Measurements from ENCODE around the gene COL25A1.

COL25A1 gene

GRCh38 chr4:109051054-109051453, 251.4 kb downstream of the COL25A1 start:
- DNase-seq (ENCODE audit: low read depth): no peak
- no peak overlapping the region for H3K4me3 ChIP-seq (ENCODE audit: low read depth, low read length)
- TF ChIP-seq POLR2A (IDR thresholded peaks at IDR 0.05; ENCODE audit: extremely low read depth, insufficient read length): no peak
- TF ChIP-seq, protein P1, sequence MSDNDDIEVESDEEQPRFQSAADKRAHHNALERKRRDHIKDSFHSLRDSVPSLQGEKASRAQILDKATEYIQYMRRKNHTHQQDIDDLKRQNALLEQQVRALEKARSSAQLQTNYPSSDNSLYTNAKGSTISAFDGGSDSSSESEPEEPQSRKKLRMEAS (IDR thresholded peaks at IDR 0.05; ENCODE audit: low read depth, low read length): no peak
- no peak for TF ChIP-seq MYC (IDR thresholded peaks at IDR 0.05; ENCODE audit: low read depth, low read length)

- no peak for DNase-seq (ENCODE audit: low read depth)
- TF ChIP-seq, protein P2, sequence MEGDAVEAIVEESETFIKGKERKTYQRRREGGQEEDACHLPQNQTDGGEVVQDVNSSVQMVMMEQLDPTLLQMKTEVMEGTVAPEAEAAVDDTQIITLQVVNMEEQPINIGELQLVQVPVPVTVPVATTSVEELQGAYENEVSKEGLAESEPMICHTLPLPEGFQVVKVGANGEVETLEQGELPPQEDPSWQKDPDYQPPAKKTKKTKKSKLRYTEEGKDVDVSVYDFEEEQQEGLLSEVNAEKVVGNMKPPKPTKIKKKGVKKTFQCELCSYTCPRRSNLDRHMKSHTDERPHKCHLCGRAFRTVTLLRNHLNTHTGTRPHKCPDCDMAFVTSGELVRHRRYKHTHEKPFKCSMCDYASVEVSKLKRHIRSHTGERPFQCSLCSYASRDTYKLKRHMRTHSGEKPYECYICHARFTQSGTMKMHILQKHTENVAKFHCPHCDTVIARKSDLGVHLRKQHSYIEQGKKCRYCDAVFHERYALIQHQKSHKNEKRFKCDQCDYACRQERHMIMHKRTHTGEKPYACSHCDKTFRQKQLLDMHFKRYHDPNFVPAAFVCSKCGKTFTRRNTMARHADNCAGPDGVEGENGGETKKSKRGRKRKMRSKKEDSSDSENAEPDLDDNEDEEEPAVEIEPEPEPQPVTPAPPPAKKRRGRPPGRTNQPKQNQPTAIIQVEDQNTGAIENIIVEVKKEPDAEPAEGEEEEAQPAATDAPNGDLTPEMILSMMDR (IDR thresholded peaks at IDR 0.05; ENCODE audit: low read depth, low read length): no peak
- TF ChIP-seq POLR2A (IDR thresholded peaks at IDR 0.05; ENCODE audit: extremely low read depth, insufficient read length) (no peak), MYC (IDR thresholded peaks at IDR 0.05; ENCODE audit: low read depth, low read length) (no peak)
- TF ChIP-seq, protein P1 (IDR thresholded peaks at IDR 0.05; ENCODE audit: low read depth, low read length): no peak
- no peak overlapping the region for H3K4me3 ChIP-seq (ENCODE audit: low read depth, low read length)
Observed at GRCh38 chr4:109049926-109050325, 252.5 kb downstream of the COL25A1 start.

DNA sequence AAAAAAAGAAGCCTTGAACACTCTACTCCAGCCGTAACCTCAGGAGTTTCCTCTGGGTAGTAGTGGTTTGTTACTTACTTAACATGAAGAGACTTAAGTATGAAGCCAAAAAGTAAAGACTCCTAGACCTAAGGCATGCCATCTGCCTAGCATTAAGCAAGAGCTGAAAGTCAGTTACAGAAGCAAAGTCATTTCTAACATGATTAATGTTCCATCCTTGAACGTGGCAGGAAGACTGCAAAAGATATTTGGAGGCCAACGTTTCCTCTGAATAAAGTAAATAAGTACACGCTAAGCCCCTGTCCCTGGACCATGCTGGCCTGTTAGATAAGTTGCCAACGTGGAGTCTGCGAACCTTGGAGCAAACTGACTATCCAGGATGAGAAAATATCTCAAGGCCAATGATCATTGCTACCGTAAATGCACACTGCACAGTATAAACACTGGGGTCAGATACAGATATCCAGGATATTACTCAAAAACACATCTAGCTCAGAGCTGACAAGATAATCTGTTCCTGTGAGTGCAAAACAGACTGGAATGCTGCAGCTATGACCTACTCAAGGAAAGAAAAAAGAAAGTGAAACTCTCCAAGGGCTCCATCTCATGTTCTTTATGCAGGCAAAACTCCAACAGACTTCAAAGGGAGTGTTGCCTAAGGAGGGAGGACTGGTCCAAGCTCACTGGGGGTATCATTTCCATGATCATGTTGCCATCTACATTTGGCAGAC, 255.8 kb downstream of the COL25A1 start:
- no peak overlapping the region for H3K4me3 ChIP-seq (ENCODE audit: low read depth, low read length)
- DNase-seq (ENCODE audit: low read depth): no peak
- TF ChIP-seq, protein P2 (IDR thresholded peaks at IDR 0.05; ENCODE audit: low read depth, low read length): no peak

DNA sequence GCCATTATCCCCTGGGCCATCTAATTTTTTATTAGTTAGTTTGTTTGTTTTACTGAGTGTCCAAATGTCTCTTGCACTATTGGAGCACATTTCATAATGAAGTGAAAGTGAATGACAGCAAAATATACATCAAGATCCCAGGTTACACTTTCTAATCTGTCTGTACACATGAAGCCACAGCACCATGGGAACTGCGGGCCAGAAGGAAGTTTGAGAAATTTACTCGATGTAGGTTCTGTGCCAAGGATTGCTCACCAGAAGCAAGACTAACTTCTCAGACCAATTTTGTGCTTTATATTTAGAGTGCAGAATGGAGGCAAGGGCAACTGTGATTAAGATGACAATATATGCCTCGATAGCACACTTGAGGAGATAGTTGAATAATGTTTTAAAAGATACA, 258.0 kb downstream of the COL25A1 start:
- no peak overlapping the region for H3K4me3 ChIP-seq (ENCODE audit: low read depth, low read length)
- no peak for DNase-seq (ENCODE audit: low read depth)
- no peak for TF ChIP-seq MYC (IDR thresholded peaks at IDR 0.05; ENCODE audit: low read depth, low read length)
- TF ChIP-seq, protein P1 (IDR thresholded peaks at IDR 0.05; ENCODE audit: low read depth, low read length): no peak
- TF ChIP-seq POLR2A (IDR thresholded peaks at IDR 0.05; ENCODE audit: extremely low read depth, insufficient read length): no peak
- TF ChIP-seq, protein P2 (IDR thresholded peaks at IDR 0.05; ENCODE audit: low read depth, low read length): no peak

- TF ChIP-seq, protein P2 (IDR thresholded peaks at IDR 0.05; ENCODE audit: low read depth, low read length): no peak
- TF ChIP-seq MYC (IDR thresholded peaks at IDR 0.05; ENCODE audit: low read depth, low read length): no peak
- TF ChIP-seq, protein P1 (IDR thresholded peaks at IDR 0.05; ENCODE audit: low read depth, low read length): no peak
- TF ChIP-seq POLR2A (IDR thresholded peaks at IDR 0.05; ENCODE audit: extremely low read depth, insufficient read length): no peak
- no peak for DNase-seq (ENCODE audit: low read depth)
- H3K4me3 ChIP-seq (ENCODE audit: low read depth, low read length): no peak overlapping the region
Observed at GRCh38 chr4:109043286-109043685, 259.2 kb downstream of the COL25A1 start.

DNA sequence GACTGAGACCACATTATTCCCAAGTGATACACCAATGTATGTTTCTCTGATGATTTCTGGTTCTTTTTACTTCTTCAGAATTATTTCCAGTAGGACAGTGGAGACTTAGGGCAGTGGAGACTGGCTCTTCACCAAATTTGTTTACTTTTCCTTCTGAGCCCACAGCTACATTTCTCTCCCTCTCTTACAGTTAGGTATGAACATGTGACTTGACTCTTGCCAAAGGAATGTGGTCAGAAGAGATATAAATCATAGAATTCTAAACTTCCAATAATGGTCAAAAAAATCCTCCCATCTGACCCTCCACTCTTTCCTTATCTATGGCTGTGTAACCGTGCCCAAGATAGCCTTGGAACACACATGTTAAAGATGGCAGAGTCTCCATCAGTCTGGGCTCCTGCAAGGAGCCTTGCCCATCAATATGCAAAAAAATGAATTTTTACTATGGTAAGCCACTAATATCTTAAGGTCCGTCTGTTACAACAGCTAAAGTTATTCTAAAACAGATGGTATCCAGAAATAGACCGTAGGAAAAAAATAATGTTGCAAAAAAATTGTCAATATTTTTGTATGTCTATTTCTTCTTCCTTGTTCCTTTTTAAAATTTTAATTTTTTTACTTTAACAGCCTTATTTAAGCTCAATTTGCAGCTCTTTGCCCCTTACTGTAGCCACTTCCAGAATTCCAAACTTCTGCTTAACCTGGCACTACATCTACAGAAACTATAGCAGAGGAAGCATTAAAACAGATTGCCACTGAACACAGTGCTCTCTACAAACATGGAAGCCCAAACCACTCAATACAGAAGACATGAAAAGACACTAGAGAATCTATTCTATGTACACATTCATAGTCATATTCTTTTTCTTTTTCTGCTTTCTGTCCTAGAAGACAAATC, 260.7 kb downstream of the COL25A1 start:
- DNase-seq (ENCODE audit: low read depth): no peak
- no peak overlapping the region for H3K4me3 ChIP-seq (ENCODE audit: low read depth, low read length)
- no peak for TF ChIP-seq MYC (IDR thresholded peaks at IDR 0.05; ENCODE audit: low read depth, low read length)
- TF ChIP-seq, protein P2 (IDR thresholded peaks at IDR 0.05; ENCODE audit: low read depth, low read length): no peak
- TF ChIP-seq POLR2A (IDR thresholded peaks at IDR 0.05; ENCODE audit: extremely low read depth, insufficient read length): no peak

Measured in NB4 (cell line).